22Rv1 (cell line): ENCODE results near the gene TBX15.

ENCODE experiments used
- ZFX ChIP-seq: fragments of 450-650 bp; IDR thresholded peaks from 2 replicates; pipeline ENCODE4 v1.6.1; 2017; ENCODE audit warnings: antibody characterized with exemption, borderline replicate concordance
- TF ChIP-seq, protein P1 (sequence below): fragments of 450-650 bp; IDR thresholded peaks from 2 replicates; pipeline ENCODE4 v1.5.1; 2017; ENCODE audit warnings: mild to moderate bottlenecking

GRCh38 chr1:118911571-118911970, 76.6 kb downstream of the TBX15 start:
- TF ChIP-seq, protein P1, sequence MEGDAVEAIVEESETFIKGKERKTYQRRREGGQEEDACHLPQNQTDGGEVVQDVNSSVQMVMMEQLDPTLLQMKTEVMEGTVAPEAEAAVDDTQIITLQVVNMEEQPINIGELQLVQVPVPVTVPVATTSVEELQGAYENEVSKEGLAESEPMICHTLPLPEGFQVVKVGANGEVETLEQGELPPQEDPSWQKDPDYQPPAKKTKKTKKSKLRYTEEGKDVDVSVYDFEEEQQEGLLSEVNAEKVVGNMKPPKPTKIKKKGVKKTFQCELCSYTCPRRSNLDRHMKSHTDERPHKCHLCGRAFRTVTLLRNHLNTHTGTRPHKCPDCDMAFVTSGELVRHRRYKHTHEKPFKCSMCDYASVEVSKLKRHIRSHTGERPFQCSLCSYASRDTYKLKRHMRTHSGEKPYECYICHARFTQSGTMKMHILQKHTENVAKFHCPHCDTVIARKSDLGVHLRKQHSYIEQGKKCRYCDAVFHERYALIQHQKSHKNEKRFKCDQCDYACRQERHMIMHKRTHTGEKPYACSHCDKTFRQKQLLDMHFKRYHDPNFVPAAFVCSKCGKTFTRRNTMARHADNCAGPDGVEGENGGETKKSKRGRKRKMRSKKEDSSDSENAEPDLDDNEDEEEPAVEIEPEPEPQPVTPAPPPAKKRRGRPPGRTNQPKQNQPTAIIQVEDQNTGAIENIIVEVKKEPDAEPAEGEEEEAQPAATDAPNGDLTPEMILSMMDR, result no peak
- TF ChIP-seq ZFX, result no peak
